Activated CD4-positive, alpha-beta T cell treated with anti-CD3 and anti-CD28 coated beads, Interleukin-2, amount 50 U/mL, for 24 hours (primary cell): ENCODE results near the gene SIMC1.
"Not testable (repeated sequence)": the region's sequence is repeated elsewhere in the genome, so short reads cannot be mapped to it uniquely, and the experiment has no call there.

Experiments
- DNase-seq, 2 donors: peaks; one replicate each; pipeline ENCODE4 v3.0.0-alpha.2; 2020; ENCODE audit warnings: low read depth in 1 of 2, low spot score in 1 of 2

The SIMC1 gene

DNA sequence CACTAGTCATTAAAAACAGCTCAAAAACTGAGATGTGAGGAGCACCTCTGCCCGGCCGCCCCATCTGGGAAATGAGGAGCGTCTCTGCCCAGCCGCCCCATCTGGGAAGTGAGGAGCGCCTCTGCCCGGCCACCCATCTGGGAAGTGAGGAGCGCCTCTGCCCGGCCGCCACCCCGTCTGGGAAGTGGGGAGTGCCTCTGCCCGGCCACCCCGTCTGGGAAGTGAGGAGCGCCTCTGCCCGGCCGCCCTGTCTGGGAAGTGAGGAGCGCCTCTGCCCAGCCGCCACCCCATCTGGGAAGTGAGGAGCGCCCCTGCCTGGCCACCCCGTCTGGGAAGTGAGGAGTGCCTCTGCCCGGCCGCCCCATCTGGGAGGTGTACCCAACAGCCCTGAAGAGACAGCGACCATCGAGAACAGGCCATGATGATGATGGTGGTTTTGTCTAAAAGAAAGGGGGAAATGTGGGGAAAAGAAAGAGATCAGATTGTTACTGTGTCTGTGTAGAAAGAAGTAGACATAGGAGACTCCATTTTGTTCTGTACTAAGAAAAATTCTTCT is 23.7 kb upstream of the SIMC1 start:
- DNase-seq, result not testable (repeated sequence)

DNA sequence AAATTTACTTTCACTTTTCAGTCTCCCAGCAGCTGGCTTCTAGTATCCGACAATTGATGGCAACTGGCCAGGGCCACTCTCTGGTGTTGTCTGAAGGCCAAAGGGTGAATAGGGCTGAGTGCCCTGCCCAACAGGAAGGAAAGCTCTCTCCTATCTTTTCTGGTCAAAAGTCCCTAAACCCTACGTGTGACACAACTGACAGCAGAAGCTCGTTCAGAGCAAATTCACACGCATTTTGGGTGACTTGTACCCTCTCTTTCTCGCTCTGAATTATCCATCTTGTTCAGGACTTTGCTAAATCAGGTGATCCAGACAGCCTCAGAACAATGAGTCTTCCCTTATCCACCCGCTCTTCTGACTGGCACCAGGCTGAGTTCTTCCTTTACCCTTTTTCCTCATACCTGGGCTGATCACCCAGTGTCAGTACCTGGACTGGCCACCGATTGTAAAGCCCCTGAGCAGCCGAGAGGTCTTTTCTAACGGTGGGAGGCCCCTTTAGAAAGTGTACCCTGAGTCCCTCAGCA is 21.8 kb upstream of the SIMC1 start:
- DNase-seq, result not testable (repeated sequence)

DNA sequence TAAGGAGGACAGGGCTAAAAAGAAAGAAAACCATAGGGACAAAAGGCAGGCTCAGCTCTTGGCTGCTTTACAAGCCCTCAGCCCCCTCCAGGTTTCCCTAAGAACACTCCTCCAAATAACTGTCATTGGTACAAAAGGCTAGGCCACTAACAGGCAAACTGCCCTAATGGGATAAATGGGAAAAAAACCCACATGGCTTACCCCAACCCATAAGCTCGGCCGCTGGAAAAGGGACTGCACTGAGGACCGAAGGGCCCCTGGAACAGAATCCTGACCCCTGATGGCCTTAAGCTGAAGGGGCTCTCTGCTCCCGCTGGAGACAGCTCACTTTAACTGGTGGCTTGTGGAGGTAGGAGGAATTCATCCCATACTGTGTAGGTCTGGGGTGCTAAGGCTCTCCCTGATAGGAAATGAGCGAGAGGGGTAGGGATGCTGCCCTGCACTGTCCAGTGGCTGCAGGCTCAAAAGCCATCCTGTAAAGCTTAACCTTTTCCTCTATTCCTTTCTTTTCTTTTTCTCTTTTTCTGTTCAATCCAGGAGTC is 21.0 kb upstream of the SIMC1 start:
- DNase-seq, result not testable (repeated sequence)

DNA sequence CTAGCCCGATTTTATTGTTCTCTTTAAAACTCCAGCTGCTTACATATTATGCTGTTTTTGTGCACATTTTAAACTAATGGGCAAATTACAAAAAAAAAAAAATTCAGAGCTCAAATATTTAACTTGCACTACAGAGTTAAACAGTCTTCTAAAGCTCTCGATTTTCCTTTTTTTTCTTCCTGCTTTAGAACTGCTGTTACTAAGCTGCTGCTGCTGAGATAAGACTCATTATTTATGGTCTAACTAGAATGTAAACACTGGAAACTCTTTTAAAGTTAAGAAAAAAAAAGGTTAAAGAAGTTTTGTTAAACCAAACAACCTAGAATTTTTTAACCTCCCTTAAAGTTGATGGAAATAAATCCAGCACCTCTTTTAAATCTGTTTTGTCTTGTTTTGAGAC is 20.5 kb upstream of the SIMC1 start:
- DNase-seq, result not testable (repeated sequence)

DNA sequence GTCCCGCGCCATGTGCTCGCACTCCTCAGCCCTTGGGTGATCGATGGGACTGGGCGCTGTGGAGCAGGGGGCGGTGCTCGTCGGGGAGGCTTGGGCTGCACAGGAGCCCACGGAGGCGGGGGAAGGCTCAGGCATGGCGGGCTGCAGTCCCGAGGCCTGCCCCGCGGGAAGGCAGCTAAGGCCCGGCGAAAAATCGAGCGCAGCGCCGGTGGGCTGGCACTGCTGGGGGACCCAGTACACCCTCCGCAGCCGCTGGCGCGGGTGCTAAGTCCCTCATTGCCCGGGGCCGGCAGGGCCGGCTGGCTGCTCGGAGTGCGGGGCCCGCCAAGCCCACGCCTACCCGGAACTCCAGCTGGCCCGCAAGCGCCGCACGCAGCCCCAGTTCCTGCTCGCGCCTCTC is 16.2 kb upstream of the SIMC1 start:
- not testable (repeated sequence) for DNase-seq

DNA sequence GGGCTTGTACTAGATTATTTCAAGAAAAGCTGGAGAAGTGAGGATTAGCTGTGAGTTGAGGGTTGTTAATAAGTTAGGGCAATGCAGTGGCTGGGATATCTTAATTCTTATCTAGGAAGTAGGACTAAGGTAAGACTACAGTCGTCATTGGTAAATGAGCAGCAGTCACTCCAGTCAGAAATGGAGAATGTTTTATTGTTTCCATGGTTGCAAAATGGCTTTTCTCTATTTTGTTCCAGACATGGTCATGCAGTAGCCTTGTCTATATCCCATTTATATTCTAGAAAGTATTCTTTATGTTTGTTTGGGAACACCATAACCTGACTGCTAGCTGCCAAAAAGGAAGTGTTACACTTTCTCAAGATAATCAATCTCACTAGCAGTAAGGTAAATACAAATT is 9.9 kb upstream of the SIMC1 start:
- DNase-seq, result not testable (repeated sequence)

GRCh38 chr5:176233253-176233652 is 5.0 kb upstream of the SIMC1 start:
- not testable (repeated sequence) for DNase-seq

- peak in 1 of 2 donors; percentile 22 for DNase-seq
Measured at GRCh38 chr5:176235155-176235554, 3.1 kb upstream of the SIMC1 start.

- not testable (repeated sequence) for DNase-seq
Measured at GRCh38 chr5:176238645-176239283, 540 bp downstream of the SIMC1 start.

GRCh38 chr5:176239304-176239703 is 1.1 kb downstream of the SIMC1 start:
- not testable (repeated sequence) for DNase-seq

DNA sequence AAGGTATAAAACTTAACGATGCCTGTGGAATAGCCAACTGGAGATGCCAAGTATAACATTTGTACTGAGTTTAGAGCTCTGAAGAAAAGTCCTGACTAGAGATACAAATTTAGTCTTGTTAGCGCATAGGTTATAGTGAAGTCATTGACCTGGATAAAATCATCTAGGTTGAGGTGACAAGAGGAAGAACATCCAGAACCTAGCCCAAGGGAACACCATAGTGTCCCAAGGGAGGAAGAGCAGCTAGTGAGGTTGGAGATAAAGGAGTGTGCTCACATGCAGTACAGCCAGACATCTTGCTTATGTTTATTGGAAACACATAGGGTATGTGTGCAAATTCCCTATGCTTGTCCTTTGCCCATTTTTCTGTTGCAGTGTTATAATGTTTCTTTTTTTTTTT is 6.1 kb downstream of the SIMC1 start:
- DNase-seq, result not testable (repeated sequence)

- not testable (repeated sequence) for DNase-seq
Measured at GRCh38 chr5:176245074-176245473, 6.8 kb downstream of the SIMC1 start.

DNA sequence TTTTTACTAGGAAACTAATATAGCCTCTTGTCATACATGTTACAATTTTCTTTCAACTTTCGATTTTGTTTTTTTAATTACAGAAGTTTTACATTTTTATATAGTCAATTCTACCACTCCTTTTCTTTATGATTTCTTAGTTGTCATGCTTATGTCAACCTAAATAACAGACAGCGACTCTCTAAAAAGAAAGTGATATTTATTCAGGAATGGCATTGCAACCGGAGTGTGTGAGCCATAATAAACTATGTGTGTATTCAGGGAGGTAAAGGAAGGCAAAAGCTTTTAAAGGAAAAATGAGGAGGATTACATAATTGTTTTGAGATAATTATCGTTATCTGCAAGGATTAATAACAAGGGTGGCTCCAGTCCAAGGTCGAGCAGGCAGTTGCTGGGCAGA is 7.3 kb downstream of the SIMC1 start:
- DNase-seq, result not testable (repeated sequence)

- DNase-seq, result not testable (repeated sequence)
Measured at GRCh38 chr5:176250691-176251090, 12.5 kb downstream of the SIMC1 start.

- not testable (repeated sequence) for DNase-seq
Measured at GRCh38 chr5:176252171-176252570, 13.9 kb downstream of the SIMC1 start.

DNA sequence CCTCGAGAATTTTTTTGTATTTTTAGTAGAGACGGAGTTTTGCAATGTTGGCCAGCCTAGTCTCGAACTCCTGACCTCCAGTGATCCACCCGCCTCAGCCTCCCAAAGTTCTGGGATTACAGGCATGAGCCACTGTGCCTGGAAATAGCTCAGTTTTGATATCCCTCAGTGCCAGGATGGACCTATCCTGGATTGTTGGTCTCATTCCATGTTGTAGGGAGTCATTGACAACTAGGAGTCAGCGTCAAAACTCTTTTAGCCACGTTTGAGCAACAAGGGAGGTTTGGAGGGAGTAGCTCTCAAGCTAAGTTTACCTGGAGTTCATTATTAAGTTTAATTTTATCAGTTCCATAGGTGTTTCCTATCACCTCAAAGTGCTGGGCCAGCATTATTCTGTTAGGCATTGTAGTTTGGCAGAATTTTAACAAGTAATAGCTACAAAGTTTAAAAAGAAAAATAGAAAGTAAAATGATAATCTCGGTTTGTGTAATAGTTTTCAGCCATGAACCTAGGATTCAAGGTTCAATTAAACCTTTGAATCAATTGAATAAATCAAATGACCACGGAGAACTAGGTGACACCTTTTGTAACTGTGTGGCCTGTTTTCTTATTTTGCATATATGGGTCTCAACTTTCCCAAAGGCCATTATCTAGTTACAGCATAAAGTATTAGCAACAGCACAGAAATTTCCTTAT is 15.3 kb downstream of the SIMC1 start:
- not testable (repeated sequence) for DNase-seq

DNA sequence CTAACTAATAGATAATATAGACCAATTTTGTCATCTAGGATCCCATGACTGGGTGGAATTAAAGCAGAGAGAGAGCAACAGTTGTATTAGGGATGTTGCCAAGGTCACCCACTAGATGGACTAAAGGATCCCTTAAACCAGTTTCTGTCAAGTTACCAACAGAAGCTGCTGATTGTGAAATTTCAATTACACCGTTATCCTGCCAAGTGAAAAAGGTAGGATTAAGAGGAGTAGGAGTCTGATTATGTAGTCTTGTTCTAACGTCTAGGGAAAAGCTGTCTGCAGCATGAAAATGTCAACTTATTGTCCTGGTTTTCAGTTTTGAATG is 15.8 kb downstream of the SIMC1 start:
- DNase-seq, result not testable (repeated sequence)

- not testable (repeated sequence) for DNase-seq
Measured at GRCh38 chr5:176257871-176258505, 19.8 kb downstream of the SIMC1 start.

GRCh38 chr5:176260682-176261081 is 22.5 kb downstream of the SIMC1 start:
- DNase-seq, result not testable (repeated sequence)

DNA sequence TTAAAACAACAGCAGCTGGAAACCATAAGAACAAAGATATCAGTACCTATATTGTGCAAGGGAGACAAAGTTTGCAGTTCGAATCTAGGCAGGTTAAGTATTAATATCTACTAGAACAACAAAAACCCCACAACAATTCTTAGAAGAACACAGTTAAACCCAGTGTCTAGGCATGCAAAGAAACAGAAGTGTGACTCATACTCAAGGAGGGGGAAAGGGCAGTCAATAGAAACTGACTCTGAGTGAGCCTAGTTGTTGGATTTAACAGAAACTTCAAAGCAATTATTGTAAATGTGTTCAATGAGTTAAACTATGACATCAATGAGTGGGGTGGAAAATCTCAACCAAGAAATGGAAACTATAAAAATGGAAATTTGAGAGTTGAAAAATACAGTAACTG is 28.2 kb downstream of the SIMC1 start:
- not testable (repeated sequence) for DNase-seq

GRCh38 chr5:176289018-176289417 is 50.8 kb downstream of the SIMC1 start:
- not testable (repeated sequence) for DNase-seq
